Thyroid gland (tissue), 4 donors: ENCODE results near the gene KLHL36. TPM values are rescaled to one million over a fixed set of nuclear protein-coding genes. Genes with fewer than 3 reads are reported as not detected.

Experiments
- DNase-seq, 2 donors: peaks; one replicate each; pipeline ENCODE4 v3.0.0-alpha.2; 2019
- H3K27ac ChIP-seq, 3 donors: fragments of 200-600 bp; sonication (generic); 1 replicate in 2 of 3; 2 replicates in 1 of 3; pipeline ENCODE4 v1.5.1; 2016 to 2019; ENCODE audit warnings: mild to moderate bottlenecking in 1 of 3, moderate library complexity in 1 of 3
- H3K27me3 ChIP-seq: fragments of 200-600 bp; sonication (generic); one replicate; pipeline ENCODE4 v1.5.1; 2019
- H3K36me3 ChIP-seq, 2 donors: fragments of 200-600 bp; sonication (generic); one replicate each; pipeline ENCODE4 v1.5.1; 2016 to 2019
- H3K4me1 ChIP-seq, 2 donors: fragments of 200-600 bp; sonication (generic); one replicate each; pipeline ENCODE4 v1.5.1; 2017 to 2019
- H3K4me3 ChIP-seq, 3 donors: fragments of 200-600 bp; sonication (generic); replicated peaks in 1 of 3; 1 replicate in 2 of 3; 2 replicates in 1 of 3; pipeline ENCODE4 v1.5.1; 2016; ENCODE audit warnings: mild to moderate bottlenecking in 1 of 3
- H3K9me3 ChIP-seq: fragments of 200-600 bp; sonication (generic); one replicate; pipeline ENCODE4 v1.5.1; 2017
- CTCF ChIP-seq, 6 experiments: fragments of 200-600 bp in 3 of 6; fragments of 450-650 bp in 3 of 6; sonication (generic) in 3 of 6; IDR thresholded peaks; one replicate each; pipeline ENCODE4 v1.5.1; 2016 to 2019; ENCODE audit warnings: antibody characterized with exemption in 6 of 6, mild to moderate bottlenecking in 2 of 6, inconsistent platforms in 1 of 6, moderate library complexity in 1 of 6
- POLR2A ChIP-seq, 2 donors: fragments of 450-650 bp; IDR thresholded peaks; one replicate each; pipeline ENCODE4 v1.6.1; 2017; ENCODE audit warnings: antibody characterized with exemption in 2 of 2, mild to moderate bottlenecking in 2 of 2, moderate library complexity in 1 of 2
- WGBS, 2 donors: methylation state at CpG; one replicate each; pipeline ENCODE4 v1.1.5; 2017; 5-methylcytosine and 5-hydroxymethylcytosine counted together
- intact Hi-C: fragments of 100-400 bp; cut with DNase I; formaldehyde crosslinking; loops from one replicate; pipeline ENCODE4 v1.15.1; 2023
- total RNA-seq, 4 donors: library from RNA; depleted of rRNA; stranded (reverse); fragments of >200 nt; gene quantifications; one replicate each; pipeline ENCODE4 v1.2.3, GENCODE V29; 2016

Gene KLHL36
- total RNA-seq, 4 donors from 2014 or later: 61.7 to 107 (median 78.0) TPM

- TF ChIP-seq CTCF (IDR thresholded peaks at IDR 0.05) (no peak), POLR2A (IDR thresholded peaks at IDR 0.05) (no peak)
- H3K27ac ChIP-seq: no peak overlapping the region
- H3K4me1 ChIP-seq: no peaks in the 10 kb centered on the region
- no peaks in the 10 kb centered on the region for H3K27me3 ChIP-seq
- no peaks in the 10 kb centered on the region for H3K9me3 ChIP-seq
- H3K36me3 ChIP-seq: peaks cover 61 to 66% of the 10 kb centered on the region in 2 donors
- no peak for DNase-seq
- 96 to 99% methylated on average over 9 of the region's 9 CpGs for WGBS, 2 donors
- H3K4me3 ChIP-seq: no peak overlapping the region
- intact Hi-C loops: no loop called here
These were observed 14.2 kb downstream of the KLHL36 start for GRCh38 chr16:84662471-84662870.

- intact Hi-C loops: no loop called here
- DNase-seq: no peak
- no peak for TF ChIP-seq POLR2A (IDR thresholded peaks at IDR 0.05)
- TF ChIP-seq CTCF (IDR thresholded peaks at IDR 0.05): no peak
- Histone ChIP-seq H3K9me3 (no peaks in the 10 kb centered on the region), H3K27ac (no peak overlapping the region), H3K4me1 (no peaks in the 10 kb centered on the region), H3K4me3 (no peak overlapping the region), H3K27me3 (no peaks in the 10 kb centered on the region), H3K36me3 (peaks cover 51 to 55% of the 10 kb centered on the region in 2 donors)
- 71 to 74% methylated on average over 9 of the region's 9 CpGs for WGBS, 2 donors
These were observed 15.3 kb downstream of the KLHL36 start for GRCh38 chr16:84663433-84664101.

- DNase-seq: no peak
- 87 to 88% methylated on average over 2 of the region's 2 CpGs for WGBS, 2 donors
- Histone ChIP-seq H3K4me3 (no peak overlapping the region), H3K4me1 (no peaks in the 10 kb centered on the region), H3K27me3 (no peaks in the 10 kb centered on the region), H3K27ac (no peak overlapping the region), H3K9me3 (no peaks in the 10 kb centered on the region), H3K36me3 (peaks cover 33 to 37% of the 10 kb centered on the region in 2 donors)
- TF ChIP-seq POLR2A (IDR thresholded peaks at IDR 0.05): no peak
- intact Hi-C loops: no loop called here
These were observed 17.0 kb downstream of the KLHL36 start for GRCh38 chr16:84665359-84665758.

- Histone ChIP-seq H3K36me3 (peaks cover 29 to 32% of the 10 kb centered on the region in 2 donors), H3K4me1 (no peaks in the 10 kb centered on the region), H3K27me3 (no peaks in the 10 kb centered on the region), H3K9me3 (no peaks in the 10 kb centered on the region), H3K4me3 (no peak overlapping the region), H3K27ac (no peak overlapping the region)
- 72 to 96% methylated on average over 4 to 7 of the region's 7 CpGs for WGBS, 2 donors
- intact Hi-C loops: no loop called here
- TF ChIP-seq POLR2A (IDR thresholded peaks at IDR 0.05) (no peak), CTCF (IDR thresholded peaks at IDR 0.05) (no peak)
- DNase-seq: no peak
These were observed 17.5 kb downstream of the KLHL36 start for GRCh38 chr16:84665843-84666242.

- no peak for DNase-seq
- no peaks in the 10 kb centered on the region for H3K4me1 ChIP-seq
- WGBS, 2 donors: 82 to 89% methylated on average over 16 of the region's 16 CpGs
- H3K27me3 ChIP-seq: no peaks in the 10 kb centered on the region
- H3K27ac ChIP-seq: no peak overlapping the region
- peaks cover 13% of the 10 kb centered on the region in 2 donors for H3K36me3 ChIP-seq
- intact Hi-C loops: no loop called here
- TF ChIP-seq CTCF (IDR thresholded peaks at IDR 0.05) (no peak), POLR2A (IDR thresholded peaks at IDR 0.05) (no peak)
- H3K4me3 ChIP-seq: no peak overlapping the region
- no peaks in the 10 kb centered on the region for H3K9me3 ChIP-seq
These were observed 19.4 kb downstream of the KLHL36 start for GRCh38 chr16:84667600-84668309.
